GM21717 (cell line): ENCODE measurements around the gene TMEM14B.
A peak's percentile ranks its signal among the peaks of the same experiment; 100 is the strongest.
"Not testable (repeated sequence)": the region's sequence is repeated elsewhere in the genome, so short reads cannot be mapped to it uniquely, and the experiment has no call there.

Source experiments
- ATAC-seq: cut with Tn5 transposase; IDR thresholded peaks from one replicate; pipeline ENCODE4 v1.9.1; 2021; ENCODE audit warnings: mild to moderate bottlenecking, moderate library complexity; ENCODE audit not compliant: unreplicated experiment

TMEM14B gene

DNA sequence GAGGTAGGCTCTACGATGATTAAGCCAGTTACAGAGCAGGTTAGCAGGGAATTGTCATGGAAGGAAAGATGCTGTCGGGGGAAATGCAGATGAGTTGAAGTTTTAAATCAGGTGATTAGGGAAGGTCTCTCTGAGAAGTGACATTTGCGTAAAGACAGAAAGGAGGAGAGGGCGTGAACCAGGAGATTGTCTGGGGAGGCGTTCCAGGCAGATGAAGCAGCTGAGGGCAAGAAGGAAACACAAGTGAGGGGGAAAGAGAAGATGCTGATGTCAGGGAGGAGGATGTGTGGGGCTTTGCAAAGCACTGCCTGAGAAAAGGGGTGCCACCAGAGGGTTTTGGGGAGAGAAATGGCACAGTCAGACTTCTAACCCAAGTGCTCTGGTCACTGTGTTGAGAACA is 2.5 kb upstream of the TMEM14B start:
- ATAC-seq: no peak

- no peak for ATAC-seq
Observed at GRCh38 chr6:10746915-10747250, 722 bp upstream of the TMEM14B start.

- ATAC-seq: no peak
Observed at GRCh38 chr6:10749734-10750133, 2.1 kb downstream of the TMEM14B start.

- ATAC-seq: not testable (repeated sequence)
Observed at GRCh38 chr6:10750568-10750967, 3.0 kb downstream of the TMEM14B start.

DNA sequence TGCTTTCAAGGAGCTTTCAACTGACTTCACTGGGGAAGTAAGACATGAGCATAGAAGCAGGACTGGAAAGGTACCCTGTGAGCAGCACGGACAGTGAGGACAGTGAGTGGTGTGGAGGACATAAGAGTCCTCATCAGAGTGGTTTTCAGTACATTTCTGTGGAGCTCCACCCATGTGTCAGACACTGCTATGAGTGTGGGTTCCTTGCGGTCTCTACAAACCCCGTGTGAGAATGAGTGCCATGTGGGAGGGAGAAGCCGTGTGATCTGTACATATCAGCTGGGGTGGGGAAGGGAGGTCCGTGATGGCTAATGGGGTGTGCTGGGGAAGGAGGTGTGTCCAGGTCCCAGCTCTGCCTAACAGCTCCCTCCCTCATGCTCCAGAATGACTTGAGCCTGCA is 4.2 kb downstream of the TMEM14B start:
- not testable (repeated sequence) for ATAC-seq

GRCh38 chr6:10756085-10756484 is 8.5 kb downstream of the TMEM14B start:
- ATAC-seq: no peak

- ATAC-seq: peak; percentile 53
Observed at GRCh38 chr6:10759312-10759839, 11.8 kb downstream of the TMEM14B start.

- no peak for ATAC-seq
Observed at GRCh38 chr6:10759884-10760329, 12.3 kb downstream of the TMEM14B start.

- ATAC-seq: no peak
Observed at GRCh38 chr6:10763006-10763405, 15.4 kb downstream of the TMEM14B start.

DNA sequence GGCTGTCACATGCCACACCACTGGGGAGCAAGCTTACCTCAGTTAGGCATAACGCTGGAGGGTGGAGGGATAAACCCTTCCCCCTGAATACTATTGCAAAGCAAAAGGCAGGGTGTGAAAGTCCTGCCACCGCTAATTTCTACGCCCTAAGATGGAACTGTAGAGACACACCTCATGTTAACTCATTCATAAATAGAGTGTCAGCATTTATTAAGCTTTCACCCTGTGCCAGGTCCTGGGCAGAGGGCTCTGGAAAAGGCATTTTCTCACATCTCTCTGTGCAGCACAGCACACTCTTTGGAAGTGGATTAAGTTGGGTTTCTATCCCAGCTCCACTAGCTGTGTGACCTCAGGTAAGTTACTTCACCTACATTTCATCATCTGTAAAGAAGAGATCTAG is 21.8 kb downstream of the TMEM14B start:
- ATAC-seq: no peak

GRCh38 chr6:10771371-10771894 is 23.8 kb downstream of the TMEM14B start:
- no peak for ATAC-seq

DNA sequence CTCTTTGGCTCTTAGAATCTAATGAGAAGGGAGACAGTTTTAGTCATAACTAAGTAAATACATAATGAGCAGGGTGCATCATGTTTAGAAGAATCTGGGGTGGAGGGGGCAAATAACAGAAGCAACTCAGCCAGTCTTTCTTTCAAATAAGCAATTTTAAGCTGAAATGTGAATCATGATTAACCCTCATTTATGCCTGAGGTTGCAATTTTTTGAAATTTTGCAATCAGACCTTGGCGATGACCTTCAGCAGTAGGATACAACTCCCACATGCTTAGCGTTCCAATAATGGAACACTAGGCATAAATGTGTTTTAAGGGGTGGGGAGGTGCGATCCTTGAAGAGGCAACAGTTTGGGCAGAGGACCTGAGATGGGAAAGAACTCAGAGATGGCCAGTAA is 30.6 kb downstream of the TMEM14B start:
- ATAC-seq: no peak

DNA sequence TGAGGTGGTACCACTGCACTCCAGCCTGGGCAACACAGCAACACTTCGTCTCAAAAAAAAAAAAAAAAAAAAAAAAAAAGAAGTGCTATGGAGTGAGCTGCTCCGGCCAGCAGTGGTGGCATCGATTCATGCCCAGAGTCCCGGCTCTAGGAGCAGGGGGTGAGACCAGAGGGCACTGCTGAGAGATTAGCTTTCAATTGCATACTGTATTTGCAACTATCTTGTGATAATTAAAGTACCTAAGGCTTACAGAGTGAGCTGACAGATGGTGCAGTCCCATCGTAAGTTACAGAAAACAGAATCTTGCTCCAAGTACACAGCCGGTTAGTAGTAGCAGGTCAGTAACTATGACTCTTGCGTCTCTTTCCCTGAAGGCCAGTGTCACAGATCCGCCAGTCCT is 31.5 kb downstream of the TMEM14B start:
- ATAC-seq: no peak

- ATAC-seq: no peak
Observed at GRCh38 chr6:10791673-10792072, 44.1 kb downstream of the TMEM14B start.

DNA sequence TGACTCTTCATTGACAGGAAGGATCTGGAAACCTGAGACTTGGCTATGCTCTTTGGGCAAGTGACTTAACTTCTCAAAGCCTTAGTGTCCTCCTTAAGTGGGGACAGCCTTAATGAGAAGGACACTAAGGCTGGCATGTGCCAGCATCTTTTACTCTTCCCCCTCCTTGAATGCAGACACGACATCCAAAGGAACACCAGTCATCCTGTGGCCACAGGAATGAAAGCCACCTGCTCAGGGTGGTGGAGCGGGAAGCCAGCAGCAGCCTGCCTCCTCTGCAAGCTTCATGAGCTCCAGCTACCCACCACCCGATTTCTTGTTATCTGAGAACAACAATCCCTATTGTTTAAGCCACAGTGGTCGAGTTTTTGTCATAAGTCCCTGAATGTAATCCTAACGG is 44.5 kb downstream of the TMEM14B start:
- ATAC-seq: no peak

- ATAC-seq: no peak
Observed at GRCh38 chr6:10793035-10793434, 45.4 kb downstream of the TMEM14B start.

GRCh38 chr6:10793695-10794094 is 46.1 kb downstream of the TMEM14B start:
- ATAC-seq: no peak

DNA sequence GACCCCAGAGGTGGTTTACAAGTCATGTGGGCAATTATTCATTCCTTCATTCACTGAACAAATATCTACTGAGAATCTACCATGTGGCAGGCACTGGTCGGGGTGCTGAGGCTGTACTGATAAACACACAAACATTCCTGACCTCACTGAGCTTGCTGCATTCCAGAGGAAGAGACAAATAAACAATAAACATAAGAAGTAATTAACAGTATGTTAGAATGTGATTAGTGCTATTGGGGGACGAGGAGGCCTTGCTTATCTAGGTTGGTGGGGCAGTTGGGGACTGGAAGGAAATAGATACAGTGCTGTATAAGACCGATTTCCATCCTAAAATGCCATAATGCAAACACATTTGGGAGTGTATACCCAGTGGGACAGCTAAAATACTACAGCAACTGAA is 46.6 kb downstream of the TMEM14B start:
- ATAC-seq: no peak

GRCh38 chr6:10800810-10801209 is 53.2 kb downstream of the TMEM14B start:
- no peak for ATAC-seq

GRCh38 chr6:10801224-10801848 is 53.7 kb downstream of the TMEM14B start:
- peak; percentile 87 for ATAC-seq
